ENCODE data around the gene PKNOX2. TPM values are rescaled to one million over a fixed set of nuclear protein-coding genes. Genes with fewer than 3 reads are reported as not detected.

PKNOX2 gene
- total and polyA plus RNA-seq, 9 of the 15 experiments (the other 6 are each of a cell fraction or from before 2014, with no cell fraction given), result not detected

DNA sequence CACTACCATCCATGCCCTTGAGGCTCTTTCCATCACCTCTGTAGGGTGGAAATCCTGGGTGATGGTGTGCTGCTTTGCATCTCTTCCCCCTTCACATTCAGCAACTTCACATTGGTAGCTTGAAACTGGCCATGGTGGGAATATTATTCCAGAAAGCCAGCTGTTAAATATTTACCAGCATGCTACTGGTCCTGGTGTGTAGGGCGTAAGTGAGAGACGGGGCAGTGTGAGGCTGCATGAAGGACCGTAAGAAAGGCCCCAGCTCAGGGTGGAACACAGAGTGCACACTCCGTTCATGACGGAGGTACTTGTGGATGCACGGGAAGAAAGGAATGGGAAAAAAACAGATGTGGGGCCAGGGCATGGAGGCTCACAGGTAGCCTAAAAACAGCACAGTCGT, 121.3 kb downstream of the PKNOX2 start:
- H3K79me2 ChIP-seq (ENCODE audit: control insufficient read depth, insufficient read depth, low read length), result no peaks in the 10 kb centered on the region
- H3K4me2 ChIP-seq (ENCODE audit: insufficient read depth, low read length), result no peak overlapping the region
- no peaks in the 10 kb centered on the region for H3K36me3 ChIP-seq (ENCODE audit: control insufficient read depth, insufficient read depth, low read length)
- DNase-seq (ENCODE audit: extremely low read depth in 1 of 4, low spot score in 3 of 4) (no peak), ATAC-seq (no peak), FAIRE-seq (no peak)
- H3K4me1 ChIP-seq (replicated peaks in 1 of 2; ENCODE audit: control insufficient read depth in 2 of 2, insufficient read depth in 2 of 2, low read length in 2 of 2), result no peaks in the 10 kb centered on the region
- BruUV-seq (replicated peaks), result no TSS peak
- ChIA-PET POLR2A (no interaction called here), CTCF (ENCODE audit: low intra/inter-chr PET ratio) (no interaction called here)
- H3K27me3 ChIP-seq (ENCODE audit: control insufficient read depth in 2 of 2, insufficient read depth in 2 of 2, low read length in 2 of 2), result peaks cover 35 to 75% of the 10 kb centered on the region in 2 experiments
- H4K20me1 ChIP-seq (replicated peaks; ENCODE audit: control insufficient read depth, insufficient read depth, low read length), result no peaks in the 10 kb centered on the region; the same call in 1 of the 2 replicates
- TF ChIP-seq NCOA2 (IDR thresholded peaks at IDR 0.05; ENCODE audit: partially characterized antibody in 2 of 2), result no peak
- no peak for TF ChIP-seq MAFK (IDR thresholded peaks at IDR 0.05; ENCODE audit: low read length)
- TF ChIP-seq, protein P1, sequence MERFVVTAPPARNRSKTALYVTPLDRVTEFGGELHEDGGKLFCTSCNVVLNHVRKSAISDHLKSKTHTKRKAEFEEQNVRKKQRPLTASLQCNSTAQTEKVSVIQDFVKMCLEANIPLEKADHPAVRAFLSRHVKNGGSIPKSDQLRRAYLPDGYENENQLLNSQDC (CRISPR knock-in tag; IDR thresholded peaks at IDR 0.05), result no peak
- no peak for TF ChIP-seq RBFOX2 (IDR thresholded peaks at IDR 0.05; ENCODE audit: low read depth, low read length)
- no peak for TF ChIP-seq EWSR1 (IDR thresholded peaks at IDR 0.05; ENCODE audit: borderline replicate concordance, low read depth, partially characterized antibody)
- TF ChIP-seq ZNF239 (CRISPR knock-in tag; IDR thresholded peaks at IDR 0.05), result no peak
- no peak for TF ChIP-seq CTBP1 (IDR thresholded peaks at IDR 0.05; ENCODE audit: borderline replicate concordance)
- no peak for TF ChIP-seq ZNF316 (IDR thresholded peaks at IDR 0.05)
- TF ChIP-seq FOXM1 (IDR thresholded peaks at IDR 0.05; ENCODE audit: low read depth), result no peak
- TF ChIP-seq FOXM1 (CRISPR knock-in tag; IDR thresholded peaks at IDR 0.05; ENCODE audit: low read depth), result no peak
- intact Hi-C loops (cut with micrococcal nuclease) (no loop called here), in situ Hi-C loops (cut with MboI) (no loop called here)
- 3% methylated on average over 7 of the region's 7 CpGs for WGBS (ENCODE audit: insufficient coverage, low coverage, missing lambda C conversion rate)
- H3K9me1 ChIP-seq (ENCODE audit: control insufficient read depth, insufficient read depth, low read length), result no peaks in the 10 kb centered on the region
- H2AFZ ChIP-seq (ENCODE audit: low read depth, low read length), result no peak overlapping the region
- H3K4me3 ChIP-seq, result no peak overlapping the region
- no peak overlapping the region for H3K9ac ChIP-seq (ENCODE audit: insufficient read depth in 1 of 2, low read depth in 2 of 2, low read length in 2 of 2)
- no peaks in the 10 kb centered on the region for H3K9me3 ChIP-seq (replicated peaks; ENCODE audit: control insufficient read depth, insufficient read depth, low read depth, low read length)
- H3K27ac ChIP-seq (ENCODE audit: extremely low read depth, low read depth, low read length), result no peak overlapping the region
